ENCODE measurements around the gene MAP4K2.

The MAP4K2 gene

DNA sequence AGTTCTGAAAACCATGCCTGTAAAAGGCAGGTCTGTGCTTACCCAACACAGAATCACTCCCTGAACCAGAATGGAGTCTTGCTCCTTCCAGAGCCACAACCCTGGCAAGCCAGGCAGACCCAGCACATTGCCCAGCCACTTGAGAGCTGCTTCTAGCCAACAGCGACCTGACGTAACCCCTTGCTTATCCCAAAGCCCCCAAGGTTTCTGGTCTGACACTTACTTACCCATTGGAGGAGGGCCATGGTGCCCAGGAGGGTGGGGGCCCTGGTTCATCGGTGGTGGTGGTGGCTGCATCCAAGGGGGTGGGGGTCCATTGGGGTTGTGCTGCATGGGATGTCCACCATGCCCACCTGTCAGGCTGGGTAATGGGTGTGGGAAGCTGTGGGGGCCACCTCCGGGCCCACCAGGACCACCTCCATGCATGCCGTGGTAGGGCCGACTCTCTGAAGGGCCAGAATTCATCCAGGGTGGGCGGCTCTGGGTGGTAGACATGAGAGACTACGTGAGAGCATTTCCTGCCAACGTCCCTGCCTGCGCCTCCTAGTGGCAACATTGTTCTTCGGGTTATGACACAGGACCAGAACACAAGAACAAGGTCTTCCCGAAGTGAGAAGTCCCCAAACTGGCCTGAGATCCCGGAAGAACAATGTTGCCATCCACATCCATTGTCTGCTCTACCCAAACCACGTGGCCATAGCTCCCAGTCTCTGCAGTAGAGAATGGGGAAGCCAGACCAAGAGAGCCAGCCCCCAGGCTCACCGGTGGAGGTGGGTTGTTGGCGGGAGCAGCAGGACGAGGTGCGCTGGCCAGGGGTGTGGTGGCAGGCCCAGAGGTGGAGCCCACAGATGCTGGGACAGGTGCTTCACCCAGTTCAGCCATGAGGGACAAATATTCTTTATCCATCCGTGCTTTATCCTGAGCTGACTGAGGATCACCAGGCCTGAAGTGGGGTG is 35.4 kb downstream of the MAP4K2 start:
- peak; percentile 57 to 60 for DNase-seq (ENCODE audit: low read depth in 2 of 2)

DNA sequence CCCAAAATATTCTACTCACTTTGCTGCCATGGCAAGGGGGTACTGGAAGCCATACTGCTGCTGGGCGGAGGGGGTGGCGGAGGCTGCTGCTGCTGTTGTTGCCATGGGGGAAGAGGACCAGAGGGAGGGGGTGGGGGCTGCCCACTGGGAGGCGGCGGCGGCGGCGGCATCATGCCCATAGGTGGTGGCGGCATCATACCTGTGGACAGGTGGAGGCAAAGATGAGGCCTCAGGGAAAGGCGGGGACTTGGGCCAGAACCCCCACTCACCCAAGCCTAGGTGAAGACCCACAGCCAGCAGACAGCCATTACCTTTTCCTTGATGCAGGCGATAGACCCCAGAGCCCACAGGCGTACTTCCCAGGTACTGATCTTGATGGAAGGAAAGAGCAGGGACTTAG is 36.1 kb downstream of the MAP4K2 start:
- DNase-seq (ENCODE audit: low read depth in 2 of 2) = no peak

DNA sequence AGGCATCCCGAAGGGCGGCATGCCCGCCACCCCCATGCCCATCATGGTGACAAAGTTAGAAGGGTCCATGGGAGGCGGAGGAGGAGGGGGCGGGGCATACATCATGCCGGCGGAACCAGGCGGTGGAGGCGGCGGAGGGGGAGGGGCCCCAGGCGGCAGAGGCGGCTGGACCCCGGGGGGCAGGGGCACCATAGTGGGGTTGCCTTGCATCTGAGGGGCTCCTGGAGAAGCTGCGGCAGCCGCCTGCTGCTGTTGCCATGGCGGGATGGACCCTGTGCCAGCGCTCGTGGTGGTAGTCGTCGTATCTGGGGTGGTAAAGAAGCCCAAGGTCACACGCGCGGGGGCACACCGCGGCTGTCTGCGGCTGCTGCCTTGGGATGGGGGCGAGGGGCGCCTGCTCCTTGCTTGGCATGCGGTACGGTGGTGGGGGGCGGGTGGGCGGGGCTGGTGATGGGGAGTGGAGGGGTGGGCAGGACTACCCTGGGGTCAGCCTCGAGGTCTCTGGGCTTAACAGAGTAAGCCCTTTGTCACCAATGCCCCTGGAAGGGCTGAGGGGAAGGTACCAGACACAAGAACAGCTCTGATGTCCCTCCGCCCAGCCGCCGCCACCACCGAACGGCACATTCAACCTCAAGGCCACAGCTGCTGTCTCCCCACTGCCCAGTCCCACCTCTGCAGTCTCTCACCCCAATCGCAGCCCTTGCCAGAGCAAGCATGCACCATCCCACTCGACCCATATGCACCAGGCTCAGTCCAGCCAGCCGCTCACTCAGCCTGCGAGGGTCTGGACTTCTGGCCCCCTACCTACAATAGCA is 37.0 kb downstream of the MAP4K2 start:
- no peak for DNase-seq (ENCODE audit: low read depth in 2 of 2)

DNA sequence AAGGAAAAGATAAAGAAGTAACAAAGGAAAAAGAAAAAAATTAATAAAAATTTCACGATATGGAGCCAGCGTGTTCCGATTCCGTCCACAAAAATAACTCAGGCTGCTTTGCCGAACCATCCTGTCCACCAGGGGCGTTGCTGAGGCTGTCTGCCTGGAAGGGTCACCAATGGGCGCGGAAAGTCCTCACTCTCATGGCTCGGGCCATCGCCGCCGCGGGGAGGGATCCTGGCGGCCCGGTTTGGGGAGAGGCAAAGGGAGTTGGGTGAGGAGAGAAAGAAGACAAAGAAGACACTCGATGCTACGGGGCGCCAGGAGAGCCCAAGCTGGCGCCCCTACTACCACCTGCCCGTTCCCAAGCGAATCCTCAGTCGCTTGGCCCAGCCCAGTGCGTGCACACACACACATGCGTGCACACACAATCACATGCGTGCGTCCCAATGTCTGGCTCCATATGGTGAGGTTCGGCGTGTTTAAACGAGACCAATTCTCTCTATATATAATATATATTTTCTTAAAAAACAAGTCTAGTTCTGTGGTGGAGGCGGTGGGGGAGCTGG is 37.6 kb downstream of the MAP4K2 start:
- no peak for DNase-seq (ENCODE audit: low read depth in 2 of 2)

DNA sequence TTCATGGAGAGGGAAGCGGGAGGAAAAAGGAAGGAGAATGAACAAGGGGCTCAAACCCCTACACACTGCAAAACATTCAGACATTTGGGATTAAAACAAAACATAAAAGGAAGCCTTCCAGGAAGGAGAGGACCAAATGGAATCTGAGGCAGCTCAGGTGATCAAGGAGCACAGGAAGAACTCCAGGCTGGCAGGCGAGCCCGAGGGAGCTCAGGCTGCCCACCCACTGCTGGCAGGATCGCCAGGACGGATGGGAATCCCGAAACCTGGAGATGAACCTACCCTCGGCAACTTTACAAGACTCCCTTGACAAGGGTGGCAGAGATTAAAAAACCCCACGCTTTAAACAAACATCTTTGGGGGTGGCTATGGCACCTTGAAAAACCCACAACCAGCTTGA is 38.3 kb downstream of the MAP4K2 start:
- no peak for DNase-seq (ENCODE audit: low read depth in 2 of 2)

DNA sequence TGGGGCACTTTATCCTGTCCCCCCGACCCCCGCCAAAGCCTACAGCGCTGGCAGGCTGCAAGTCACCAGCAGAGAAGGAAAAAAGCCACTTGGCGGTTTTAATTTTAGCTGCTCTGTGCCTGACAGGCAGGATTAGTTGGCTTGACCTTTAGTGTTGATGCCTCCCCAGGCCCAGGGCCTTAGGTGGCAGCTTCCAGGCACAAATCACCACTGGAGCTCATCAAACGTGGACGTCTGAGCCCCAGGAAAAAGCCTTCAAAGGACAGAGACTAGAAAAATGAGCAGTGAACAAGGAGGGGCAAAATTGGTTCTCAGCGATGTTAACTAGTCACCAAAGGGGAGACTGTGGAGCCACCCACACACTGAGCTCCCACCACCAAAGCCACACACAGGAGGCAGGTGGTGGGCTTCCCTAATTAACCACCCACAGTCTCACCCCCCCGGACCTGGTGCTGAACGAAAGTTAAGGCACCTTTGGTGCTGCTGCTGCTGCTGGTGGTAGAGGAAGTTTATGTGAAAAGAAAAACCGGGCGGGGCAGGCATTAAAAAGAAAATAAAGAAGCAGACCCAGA is 38.9 kb downstream of the MAP4K2 start:
- peak; percentile 53 to 59 for DNase-seq (ENCODE audit: low read depth in 2 of 2)

DNA sequence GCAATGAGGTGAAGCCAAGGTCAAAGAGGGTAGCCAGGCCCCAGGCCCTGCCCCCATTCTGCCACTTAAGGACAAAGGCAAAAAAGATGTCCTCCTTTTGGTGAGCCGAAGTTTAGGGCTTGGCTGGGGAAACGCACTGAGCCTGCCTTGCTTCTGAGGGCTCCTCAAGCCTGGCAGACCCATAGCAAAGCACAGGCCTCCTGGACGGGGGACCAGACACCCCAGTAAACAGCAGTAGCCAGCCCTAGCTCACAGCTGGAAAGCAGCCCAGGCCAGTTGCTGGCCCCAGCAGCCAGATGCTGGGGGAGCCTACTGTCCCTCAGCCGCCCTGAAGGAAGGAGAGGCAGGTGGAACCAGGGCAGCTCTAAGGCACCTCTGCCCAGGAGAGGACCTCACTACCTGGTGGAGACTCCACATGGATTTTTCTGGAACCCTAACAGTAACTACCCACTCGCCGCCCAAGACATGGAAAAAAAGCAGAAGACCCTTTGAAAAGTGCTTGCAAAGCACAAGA is 39.4 kb downstream of the MAP4K2 start:
- no peak for DNase-seq (ENCODE audit: low read depth in 2 of 2)

DNA sequence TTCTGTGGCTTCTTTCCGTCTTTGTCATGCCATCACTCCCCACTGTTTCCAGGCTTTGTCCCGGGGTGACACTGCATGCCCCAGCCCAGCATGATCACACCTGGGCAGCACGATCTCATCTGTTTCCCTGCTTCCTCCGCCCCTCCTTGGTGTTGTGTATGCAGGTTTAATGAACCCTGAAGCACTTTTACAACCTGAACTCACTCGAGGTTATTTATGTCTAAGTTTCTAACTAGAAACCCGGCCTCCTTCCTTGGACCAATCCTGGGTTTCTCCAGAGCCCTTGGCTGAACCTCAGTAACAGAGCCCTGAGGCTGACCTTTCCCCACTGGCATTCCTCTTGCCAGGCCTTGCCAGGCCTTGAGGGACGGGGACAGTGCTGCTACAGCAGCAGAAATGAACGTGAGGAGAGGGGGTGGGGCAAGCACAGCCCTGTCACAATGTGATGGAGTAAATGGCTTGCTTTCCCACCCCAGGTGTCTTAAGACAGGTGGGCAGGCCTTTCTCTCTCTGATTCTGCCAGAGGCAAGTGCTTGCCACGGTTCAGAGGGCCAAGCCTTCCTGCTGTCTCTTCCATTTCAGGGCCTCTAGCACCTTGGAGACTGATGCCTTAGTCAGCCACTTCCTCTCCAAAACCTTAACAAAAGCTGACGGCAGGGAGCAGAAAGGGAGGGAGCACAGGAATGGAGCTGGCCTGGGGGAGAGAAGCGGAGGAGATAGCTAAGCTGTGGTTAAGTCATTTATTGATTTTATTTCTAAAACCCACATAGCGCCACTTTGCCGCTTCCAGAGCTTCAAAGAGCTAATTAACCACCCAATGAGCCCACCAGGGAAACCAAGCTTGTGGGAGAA is 40.1 kb downstream of the MAP4K2 start:
- DNase-seq (ENCODE audit: low read depth in 2 of 2) = no peak

DNA sequence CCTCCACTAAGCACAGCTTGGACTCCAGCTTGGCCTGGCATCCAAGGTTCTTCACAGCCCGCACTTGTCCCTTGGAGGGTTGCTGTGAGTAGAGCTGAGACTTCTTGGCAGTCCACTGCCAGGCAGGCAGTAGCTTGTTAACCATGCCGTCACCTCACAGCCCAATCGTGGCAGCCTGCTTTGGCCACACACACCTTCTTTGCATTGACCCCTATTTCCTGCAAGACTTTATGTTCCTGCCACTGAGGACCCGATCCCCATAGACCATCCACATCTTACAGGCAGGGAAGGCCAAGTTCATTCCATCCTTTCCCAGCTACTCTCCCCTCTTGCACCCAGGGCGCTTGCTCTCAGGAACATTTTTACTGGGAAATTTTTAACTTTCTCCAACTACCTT is 40.7 kb downstream of the MAP4K2 start:
- DNase-seq (ENCODE audit: low read depth in 2 of 2) = no peak

DNA sequence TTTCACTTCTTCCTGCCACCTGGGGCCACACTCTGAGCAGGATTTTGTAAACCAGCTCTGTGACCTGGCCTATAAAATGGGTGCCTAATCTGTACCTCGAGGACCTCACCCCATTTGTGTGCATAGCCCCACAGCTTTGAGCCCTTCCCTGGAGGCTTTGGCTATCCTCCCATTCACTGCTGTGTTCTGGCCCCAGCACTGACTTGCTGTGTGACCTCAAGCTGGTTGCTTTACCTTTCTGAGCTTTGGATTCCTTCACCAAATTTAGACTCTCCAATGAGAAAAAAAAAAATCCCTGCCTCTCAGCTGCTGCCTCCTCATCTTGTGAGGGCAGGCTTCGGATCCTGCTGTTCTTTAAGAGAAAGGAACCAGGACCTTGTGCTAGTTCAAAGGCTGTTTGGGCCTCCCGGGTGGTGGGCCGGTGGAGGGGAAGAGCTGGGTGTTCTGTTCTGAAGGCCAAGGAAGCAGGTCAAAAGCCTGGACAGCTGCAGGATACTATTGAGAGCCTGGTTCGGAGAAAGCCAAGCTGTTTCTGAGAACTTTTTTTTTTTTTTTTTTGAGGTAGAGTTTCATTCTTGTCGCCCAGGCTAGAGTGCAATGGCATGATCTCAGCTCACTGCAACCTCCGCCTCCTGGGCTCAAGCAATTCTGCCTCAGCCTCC is 42.1 kb downstream of the MAP4K2 start:
- no peak for DNase-seq (ENCODE audit: low read depth in 2 of 2)

DNA sequence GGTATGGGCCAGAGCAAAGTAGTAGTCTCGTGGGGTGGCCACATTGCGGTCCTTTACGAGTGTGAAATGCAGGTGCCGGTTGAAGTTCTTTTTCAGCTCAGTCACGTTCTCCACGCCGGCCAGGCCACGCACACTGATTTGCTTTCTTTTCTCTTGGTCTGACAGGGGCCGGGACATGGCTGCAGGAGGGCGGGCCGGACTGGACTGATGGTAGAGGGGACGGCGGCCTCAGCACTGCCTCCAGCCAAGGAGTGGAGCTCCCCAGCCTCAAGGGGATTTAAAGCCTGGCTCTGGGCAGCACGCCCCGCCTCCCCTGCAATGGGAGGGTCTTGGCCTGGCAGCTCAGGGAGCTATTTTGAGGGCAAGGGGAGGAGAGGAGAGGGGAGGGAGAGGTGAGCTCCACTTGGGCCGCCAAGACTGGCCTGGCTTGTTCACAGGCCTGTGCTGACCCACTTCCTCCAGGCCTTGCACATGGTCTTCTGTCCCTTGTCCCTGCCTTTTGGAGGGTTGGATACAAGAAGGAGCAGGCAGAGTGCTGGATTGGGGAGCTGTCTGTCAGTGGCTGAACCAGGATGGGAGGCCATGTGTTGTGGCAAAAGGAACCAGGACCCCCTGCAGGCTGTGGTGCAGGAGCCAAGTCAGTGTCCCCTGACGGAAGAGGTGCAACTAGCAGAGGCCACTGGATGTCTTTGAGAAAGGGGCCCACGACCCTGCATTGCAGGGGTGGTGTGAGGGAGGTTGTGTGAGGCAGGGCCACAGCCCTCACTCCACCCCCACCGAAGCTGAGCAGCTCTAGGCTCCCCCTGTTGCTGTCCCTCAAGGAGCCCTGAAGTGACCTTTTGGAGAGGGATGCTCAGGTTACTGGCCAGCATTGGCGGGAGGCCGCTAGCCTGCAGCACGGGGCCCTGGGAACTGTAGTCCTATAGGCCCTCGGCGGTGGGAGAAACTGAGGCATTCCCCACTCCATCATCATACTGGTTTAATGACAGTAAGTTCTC is 43.0 kb downstream of the MAP4K2 start, which contains the start of gene PYGM:
TSS of gene PYGM (minus strand) at position 253 of the 998 bp plus-strand sequence. CDS start at position 177, 76 bp downstream.
- DNase-seq (ENCODE audit: low read depth in 2 of 2) = no peak

DNA sequence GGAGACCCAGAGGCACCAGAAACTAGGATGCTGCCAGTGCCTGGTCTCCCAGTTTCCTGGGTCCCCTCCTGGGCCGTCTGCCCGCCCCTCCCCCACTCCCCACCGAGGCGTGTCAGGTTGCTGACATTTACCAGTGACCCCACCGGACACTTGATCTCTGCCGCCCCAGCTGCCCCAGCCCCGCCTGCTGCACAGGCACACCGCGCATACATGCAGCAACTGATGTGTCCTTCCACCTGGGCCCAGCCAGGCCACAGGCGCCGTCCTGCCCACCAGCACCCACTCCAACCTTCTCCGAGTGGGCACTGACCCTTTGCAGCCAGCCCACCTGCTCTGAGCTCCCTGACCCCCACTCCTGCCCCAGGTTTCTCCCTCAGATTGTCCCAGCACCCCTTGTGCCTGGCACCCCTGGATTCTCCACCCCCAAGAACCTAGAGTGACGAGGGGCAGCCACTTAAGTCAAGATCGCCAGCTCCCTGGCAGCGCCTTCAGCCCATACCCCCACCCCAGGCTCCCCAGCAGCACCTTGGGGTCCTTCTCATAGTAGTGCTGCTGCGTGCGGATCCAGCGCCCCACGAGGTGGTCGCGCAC is 43.8 kb downstream of the MAP4K2 start:
- DNase-seq (ENCODE audit: low read depth in 2 of 2) = no peak

DNA sequence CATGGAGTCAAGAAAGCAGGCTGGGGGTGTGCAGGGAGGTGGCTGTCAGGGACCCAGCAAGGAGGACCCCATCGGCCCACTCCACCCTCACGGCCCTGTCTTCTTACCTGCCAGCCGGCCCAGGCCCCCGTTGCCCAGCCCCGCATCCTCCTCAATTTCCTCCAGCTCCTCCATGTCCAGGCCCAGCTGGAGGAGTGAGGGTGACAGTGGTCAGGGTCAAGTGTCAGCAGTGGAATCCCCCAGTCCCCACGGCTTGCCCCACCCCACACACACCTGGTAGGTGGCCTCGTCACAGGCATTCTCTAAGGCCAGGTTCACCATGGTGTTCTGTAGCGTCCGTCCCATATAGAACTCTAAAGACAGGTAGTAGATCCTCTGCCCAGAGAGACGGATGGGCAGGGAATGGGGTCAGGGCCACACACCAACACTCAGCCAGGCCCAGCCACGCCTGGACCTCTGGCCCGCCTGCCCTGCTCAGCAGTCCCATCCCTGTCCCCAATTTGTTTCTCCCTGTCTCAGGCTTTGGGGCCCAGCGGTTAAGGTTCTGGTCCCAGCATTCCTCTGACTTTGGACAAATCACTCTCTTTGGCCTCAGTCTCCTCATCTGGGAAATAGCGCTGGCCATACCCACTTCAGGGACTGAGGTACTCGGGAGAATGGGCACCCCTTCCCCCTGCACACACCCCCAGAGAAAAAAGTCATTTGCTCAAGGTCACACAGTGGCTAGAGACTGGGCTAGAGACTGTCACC is 44.5 kb downstream of the MAP4K2 start:
- DNase-seq (ENCODE audit: low read depth in 2 of 2) = no peak

DNA sequence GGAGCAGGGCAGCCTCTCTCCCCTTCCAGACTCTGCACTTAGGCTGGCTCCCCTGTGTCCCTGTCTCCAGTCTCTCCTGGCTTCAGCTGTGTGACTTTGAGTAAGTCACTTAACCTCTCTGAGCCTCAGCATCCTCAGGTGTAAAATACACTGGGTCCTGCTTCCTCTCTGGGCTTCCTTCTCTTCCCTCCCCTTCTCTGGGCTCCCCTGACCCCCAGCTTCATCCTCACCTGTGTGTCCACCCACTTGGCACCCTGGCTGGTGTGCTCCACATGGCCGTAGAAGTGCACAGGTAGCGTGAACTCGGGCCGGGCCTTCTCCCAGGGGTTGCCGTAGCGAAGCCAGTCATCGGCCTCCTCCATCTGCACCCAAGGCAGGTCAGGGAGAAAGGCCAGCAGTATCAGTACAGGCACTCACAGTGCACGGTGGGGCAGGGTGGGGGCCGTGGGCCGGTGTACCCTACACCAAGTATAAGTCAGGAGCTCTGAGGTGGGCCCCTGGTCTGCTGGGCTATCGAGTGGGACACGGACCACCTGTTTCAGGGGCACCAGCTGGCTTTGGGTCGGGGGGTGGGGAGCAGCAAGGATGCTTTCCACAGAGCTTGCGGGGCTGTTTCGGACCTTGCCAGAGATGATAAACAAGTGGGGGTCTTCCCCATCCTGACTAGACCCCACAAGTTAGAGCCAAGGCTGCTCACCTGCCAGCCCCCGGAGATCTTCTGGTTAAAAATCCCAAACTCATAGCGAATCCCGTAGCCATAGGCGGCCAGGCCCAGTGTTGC is 45.3 kb downstream of the MAP4K2 start:
- no peak for DNase-seq (ENCODE audit: low read depth in 2 of 2)

DNA sequence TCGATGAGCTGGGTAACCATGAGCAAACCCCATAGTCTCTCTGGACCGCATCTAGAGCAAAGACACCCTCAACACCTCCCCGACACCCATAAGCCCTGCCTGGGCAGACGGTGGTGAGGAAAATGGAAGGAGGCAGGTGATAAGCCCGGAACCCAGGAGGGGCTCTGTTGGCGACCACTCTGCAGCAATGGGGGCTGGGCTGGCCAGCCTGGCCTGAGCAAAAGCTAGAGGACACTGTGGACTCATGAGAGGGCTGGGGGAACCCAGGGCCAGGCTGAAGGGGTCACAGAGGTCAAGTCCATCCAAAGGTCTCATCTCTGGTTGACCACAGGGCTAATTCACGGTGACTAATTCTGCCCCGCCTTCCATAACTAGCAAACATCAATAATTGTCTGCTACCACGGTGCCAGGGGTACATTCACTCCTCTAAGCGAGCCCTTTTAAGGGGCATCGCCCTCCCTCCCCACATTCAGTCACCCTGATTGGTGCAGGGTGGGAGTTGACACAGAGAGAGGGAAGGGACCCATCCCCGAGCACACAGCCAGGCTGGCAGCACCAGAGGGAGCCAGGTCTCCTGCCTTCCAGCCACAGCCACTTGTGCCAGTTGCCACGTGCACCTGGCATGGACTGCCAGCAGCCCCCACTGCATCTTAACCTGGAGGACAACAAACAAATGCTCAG is 47.2 kb downstream of the MAP4K2 start:
- no peak for DNase-seq (ENCODE audit: low read depth in 2 of 2)

DNA sequence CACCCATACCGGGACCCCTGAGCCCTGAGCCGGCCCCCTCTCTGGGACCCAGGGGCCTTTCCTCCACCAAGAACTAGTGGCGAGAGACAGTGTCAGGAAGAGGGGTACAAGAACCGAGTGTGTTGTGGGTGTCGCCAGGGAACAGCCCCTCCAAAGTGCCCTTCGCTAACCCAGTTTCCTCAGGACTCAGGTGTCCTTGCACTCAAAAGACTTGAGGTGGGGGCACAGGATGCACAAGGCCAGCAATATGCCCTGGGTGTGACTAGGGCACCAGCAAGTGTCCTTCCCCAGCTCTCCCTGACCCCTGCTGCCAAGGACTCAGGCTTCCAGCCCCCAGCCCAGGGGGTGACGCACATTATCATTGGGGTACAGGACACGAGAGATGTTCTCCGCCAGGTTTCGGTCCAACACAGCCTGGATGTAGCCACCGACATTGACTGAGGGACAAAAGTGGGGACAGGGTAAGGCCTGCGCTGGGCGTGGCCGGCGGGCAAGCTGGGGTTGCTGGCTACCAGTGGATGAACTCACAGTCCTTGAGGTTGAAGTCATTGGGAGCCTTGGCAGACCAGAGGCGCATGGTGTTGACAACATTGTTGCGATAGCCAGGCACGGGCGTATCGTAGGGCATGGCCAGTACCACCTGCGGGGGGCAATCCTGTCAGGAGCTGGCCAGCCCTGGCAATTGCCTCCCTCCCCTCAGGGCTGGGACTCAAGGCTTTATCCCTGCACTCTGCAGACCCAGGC is 47.9 kb downstream of the MAP4K2 start:
- DNase-seq (ENCODE audit: low read depth in 2 of 2) = no peak

Measured in activated CD8-positive, alpha-beta memory T cell treated with anti-CD3 and anti-CD28 coated beads for 4 hours (primary cell).